DMS153 treated with DMSO at 0.1 percent for 48 hours (cell line): ENCODE data around the gene GRIK3.

ENCODE experiments used
- DNase-seq: peaks from one replicate; lab custom pipeline; 2025; ENCODE audit not compliant: unreplicated experiment; lab: John Stamatoyannopoulos, UW

The GRIK3 gene

DNA sequence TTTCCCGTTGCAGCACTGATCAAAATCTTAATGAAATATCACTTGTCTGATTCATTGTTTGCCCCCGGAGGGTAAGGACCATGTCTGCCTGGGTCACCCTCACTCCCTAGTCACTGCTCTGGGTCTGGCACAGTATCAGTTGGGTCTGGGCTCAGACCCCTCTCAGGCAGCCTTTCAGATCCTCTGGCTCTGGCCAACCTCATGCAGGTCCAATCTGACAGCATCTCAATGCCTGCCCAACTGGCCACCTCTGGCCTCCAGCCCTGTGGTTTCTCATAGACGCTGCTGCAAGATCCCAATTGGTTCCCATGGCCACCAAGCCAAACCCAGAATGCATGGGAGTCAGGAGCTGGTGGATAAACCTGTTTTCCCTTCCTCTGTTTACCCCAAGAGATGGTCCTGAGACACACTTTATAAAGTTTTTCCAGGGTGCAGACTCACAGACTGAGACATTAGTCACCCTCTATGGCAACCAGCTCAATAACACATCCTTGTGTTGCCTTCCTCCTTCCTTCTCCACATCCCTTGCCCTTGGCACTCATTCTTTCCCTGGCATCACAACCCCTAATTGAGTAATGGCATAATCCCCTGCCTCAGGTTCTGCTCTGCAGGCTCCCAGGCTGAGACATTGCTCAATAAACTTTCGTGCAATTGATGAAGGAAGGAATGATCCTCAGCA is 199.2 kb downstream of the GRIK3 start:
- no peak for DNase-seq

- DNase-seq: no peak
Observed at GRCh38 chr1:36834586-36834985, 199.7 kb downstream of the GRIK3 start.

DNA sequence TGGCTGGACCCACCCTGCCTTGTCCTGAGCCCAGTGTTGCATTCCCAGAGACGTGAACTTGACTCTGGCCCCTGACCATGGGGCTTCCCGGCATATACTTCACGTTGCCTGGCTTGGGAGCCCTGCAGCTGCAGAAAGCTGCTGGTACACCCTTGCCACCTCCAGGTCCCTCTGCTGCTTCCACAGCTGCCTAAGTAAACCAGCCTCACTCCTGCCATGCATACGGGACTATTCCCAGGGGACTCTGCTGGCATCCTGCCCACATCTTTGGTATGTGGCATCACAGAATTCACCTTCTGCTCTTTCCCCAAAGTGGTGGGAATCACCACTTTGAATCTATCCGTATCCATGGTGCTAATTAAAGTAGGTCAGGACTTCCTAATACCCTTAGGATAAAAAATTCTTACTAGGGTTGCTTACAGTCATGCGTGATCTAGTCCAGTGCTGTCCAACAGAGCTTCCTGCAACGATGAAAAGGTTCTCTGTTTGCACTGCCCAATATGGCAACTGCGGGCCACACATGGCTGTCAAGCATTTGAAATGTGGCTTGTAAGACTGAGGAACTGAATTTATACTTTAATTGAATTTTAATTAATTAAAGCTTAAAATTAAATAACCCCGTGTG is 203.0 kb downstream of the GRIK3 start:
- peak; percentile 78 for DNase-seq

DNA sequence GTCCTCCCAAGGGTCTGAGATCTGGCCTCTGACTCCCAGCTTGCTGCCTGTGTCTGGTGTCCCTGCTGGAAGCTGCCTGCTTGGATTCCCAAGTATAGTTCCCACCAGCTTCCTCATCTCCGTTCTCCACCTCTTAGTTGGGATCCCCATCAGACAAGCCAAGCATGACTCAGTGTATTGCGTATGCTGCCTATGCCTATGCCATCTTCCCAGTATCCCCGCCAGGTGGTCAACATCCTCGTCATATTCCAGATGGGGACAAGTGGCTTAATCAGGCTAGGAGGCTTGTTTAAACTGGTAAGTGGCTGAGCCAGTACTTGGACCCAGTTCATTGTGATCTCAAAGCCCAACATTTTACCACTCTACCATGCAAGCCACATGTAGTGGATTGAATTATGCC is 204.4 kb downstream of the GRIK3 start:
- DNase-seq: no peak

DNA sequence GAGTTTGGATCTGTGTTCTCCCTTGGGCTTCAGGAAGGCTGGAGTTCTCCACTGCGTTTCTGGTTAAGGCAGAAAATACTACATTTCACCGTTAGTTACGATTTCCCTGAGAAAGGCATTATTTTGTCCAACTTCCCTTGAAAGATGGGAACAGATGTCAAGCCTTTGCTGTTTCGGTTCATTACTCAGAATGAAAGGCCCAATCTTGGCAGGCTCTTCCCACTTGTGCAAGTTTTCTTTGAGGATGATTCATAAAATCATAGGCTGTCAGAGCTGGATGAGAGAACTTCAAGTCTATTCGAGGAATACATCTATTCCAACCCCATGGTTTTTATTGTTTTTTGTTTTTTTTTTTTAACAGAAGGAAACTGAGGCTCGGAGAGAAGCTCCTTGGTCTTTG is 205.2 kb downstream of the GRIK3 start:
- no peak for DNase-seq

DNA sequence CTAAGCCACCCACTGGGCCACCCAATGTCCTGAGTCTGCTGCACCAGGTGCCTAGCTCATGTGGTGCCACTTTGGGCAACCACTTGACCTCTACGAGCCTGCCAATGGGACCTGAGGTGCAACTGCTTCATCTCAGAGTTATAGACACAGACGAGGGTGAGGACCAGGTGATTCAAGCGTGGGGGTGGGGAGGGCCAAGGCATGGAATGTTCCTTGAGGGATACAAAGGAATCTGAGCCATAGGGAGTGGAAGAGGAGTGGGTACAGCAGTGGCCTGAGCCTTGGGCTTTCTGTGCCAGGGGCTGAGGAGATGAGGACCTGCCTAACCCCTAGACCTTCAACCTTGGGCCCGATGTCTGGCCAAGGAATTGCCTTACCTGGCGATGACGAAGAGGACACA is 209.1 kb downstream of the GRIK3 start:
- DNase-seq: no peak

GRCh38 chr1:36824390-36824861 is 209.9 kb downstream of the GRIK3 start:
- no peak for DNase-seq

DNA sequence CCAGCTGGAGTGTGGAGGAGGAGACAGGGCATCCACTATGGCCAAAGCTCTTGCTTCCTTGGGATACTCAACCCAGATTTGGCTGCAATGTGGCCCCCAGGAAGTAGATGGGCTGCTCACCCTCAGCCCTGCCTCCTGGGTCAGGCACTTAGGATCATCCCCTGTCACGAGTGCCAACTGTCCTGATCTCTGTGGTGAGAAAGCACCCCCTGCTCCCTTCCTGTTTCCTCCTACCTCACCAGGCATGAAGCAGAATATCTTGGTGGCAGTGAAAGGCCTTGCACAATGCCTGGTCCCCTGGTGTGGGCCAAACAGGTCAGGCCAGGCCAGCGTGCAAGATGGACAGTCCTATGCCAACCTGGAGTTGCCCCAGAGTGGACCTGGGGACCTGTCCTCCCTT is 211.7 kb downstream of the GRIK3 start:
- no peak for DNase-seq

DNA sequence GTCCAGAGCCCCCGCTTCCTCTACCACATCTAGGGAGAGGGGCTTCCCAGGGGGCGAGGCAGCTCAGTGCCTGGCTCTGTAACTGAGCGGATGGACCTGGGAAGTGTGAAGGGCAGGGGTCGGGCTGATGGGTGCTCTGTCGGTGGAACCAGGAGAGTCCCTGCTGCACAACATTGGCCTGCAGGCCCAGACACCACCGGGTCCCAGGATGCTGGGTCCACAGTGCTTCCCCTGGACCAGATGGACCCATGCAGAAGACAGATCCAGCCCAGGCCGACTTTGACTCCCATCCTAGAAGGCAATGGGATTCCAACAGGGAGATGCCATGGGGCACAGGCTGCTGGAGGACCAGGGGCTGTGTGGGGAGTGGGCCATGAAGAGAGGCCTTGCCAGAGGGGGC is 212.9 kb downstream of the GRIK3 start:
- DNase-seq: no peak

DNA sequence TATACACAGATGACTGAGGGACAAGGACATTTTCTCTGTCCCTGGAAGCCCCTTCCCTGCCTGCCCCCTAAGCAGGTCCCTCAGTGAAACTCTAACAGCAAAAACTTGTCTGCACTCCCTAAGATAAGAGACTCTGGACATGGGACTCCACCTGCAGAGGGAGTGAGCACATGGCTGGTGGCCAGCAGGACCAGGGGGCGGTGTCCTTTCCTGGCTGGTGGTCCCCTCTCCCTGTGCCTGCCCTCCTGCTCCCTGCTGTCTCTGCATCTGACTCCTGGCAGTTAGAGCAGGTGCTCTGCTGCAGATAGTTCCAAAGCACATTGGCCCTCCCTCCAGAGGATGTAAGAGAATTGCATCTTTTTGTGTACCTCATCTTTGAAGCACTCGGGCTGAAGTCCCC is 215.5 kb downstream of the GRIK3 start:
- no peak for DNase-seq

- DNase-seq: no peak
Observed at GRCh38 chr1:36816348-36816747, 218.0 kb downstream of the GRIK3 start.

GRCh38 chr1:36814774-36815173 is 219.5 kb downstream of the GRIK3 start:
- DNase-seq: no peak

DNA sequence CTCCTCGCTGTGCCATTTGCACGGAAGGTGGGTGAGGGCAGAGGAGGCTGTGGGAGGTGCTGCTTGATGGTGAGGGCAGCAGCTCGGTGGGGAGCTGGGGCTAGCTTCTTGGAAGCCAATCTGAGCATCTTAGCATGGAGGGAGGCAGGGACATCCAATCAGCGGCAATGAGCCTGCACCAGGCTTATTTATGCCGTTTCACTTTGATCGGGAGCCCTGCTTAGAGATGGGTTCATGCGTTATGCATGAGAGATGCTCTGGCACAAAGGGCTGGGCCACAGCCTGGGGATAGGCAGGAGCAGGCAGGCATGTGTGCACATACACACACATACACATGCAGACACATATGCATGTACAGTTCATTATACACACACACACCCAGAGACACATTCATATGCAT is 220.2 kb downstream of the GRIK3 start:
- DNase-seq: no peak

DNA sequence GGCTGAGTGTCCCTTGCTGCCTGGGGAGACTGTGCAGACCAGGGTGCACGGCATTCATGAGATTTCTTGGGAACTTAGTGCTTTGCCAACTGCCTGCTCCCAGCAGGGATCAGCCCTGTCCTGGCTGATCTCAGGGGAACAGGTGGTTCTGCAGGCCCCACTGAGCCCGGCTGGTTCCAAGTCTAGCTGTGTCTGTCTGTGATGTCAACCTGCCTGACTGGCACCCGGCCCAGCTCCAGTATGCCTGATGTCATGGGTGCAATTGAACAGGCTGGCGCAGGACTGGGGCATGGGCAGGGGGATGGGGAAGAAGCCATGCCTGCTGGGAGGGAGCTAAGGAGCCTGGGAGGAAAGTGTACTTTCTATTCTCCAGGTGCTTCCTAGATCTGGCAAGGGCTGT is 227.1 kb downstream of the GRIK3 start:
- no peak for DNase-seq

- no peak for DNase-seq
Observed at GRCh38 chr1:36805979-36806640, 228.2 kb downstream of the GRIK3 start.

DNA sequence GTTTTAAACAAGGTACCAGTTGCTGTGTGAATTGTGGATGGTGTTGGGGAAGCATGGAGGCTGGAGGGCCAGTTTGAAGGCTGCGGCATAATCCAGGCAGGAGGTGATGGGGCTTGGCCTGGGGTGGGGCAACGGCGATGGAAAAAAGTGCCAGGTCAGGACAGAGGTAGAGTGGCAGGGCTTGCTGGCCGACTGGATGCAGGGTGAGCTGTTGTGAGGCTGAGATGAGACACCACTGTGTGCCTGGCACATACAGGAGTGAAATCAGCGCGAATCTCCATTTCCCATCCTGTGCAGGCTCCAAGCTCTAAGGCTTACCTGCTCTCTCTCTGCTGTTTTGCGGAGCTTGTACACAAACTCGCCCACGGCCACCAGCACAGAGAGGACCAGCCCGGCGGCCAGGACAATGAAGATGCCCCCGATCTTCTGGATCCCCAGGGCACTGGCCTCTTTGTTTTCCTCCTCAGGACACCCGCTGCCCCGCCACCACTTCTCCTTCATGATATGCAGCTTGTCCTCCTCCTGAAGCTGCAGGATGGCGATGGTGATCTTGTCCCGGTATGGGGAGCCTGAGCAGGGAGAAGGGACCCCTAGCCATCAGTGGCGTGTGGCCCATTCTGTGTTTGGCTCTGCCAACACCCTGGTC is 229.5 kb downstream of the GRIK3 start:
- no peak for DNase-seq

DNA sequence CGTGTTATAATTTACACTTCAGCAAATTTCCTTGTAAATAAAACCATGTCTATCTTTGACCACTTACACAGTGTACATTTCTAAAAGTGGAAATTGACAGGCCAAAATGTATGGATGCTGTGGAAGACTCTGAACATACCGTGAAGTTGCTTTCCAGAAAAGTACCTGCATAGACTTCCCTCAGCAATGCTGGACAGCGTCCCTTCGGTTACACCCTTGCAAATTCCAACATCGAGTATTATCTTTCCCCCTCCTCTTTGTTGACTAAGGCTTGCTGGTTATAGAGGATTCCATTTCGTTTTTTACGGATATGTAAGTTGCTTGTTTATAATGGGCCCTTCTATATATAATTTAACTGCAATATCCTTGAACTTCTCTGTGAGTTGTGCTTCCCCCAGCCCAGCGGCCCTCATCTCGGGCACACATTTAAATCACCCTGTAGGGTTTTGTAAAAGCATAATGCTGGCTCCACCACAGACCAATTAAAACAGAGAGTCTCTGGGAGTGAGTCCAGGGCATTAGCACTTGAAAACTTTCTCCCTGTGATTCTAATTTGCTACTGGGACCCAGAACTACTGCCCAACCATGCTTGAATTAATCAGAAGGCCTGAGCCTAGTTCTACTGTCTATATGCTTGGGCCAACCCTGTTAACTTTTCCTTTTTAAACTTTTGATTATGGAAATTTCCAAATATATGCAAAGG is 230.3 kb downstream of the GRIK3 start:
- DNase-seq: no peak

DNA sequence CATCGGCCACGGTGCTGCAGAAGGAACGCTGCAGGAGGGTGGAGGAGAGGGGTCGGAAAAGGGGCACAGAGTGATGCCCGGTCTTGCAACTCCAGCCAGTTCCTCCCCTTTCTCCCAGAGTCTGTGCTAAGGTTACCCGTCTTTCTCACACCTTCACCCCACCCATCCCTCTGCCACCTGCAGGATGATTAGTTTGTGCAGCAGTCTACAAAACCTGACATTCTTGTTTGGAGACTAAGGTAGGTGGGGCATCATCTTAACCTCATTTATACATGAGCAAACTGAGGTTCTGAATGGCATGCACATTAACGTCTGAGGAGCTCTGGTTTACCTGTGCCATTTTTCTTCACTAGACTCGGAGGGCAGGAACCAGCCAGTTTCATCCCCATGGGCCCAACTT is 232.3 kb downstream of the GRIK3 start:
- no peak for DNase-seq

DNA sequence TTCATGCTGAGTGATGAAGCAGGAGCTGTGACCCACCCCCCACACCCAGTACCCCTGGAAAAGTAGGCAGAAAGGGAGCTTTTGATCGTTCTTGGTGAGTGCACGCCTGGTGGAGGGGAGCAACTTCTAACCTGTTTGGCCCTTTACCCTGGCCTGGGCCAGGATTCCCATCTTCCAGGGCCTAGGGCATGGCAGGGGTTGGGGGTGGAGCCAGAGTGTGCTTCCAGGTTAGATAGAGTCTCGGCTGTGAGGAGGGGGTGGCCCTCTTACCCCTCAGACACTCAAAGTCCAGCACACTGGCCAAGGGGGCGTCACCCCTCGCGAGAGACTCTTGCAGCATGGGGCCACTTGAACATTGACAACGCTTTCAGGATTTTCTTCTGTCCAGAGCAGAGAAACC is 236.6 kb downstream of the GRIK3 start:
- no peak for DNase-seq

DNA sequence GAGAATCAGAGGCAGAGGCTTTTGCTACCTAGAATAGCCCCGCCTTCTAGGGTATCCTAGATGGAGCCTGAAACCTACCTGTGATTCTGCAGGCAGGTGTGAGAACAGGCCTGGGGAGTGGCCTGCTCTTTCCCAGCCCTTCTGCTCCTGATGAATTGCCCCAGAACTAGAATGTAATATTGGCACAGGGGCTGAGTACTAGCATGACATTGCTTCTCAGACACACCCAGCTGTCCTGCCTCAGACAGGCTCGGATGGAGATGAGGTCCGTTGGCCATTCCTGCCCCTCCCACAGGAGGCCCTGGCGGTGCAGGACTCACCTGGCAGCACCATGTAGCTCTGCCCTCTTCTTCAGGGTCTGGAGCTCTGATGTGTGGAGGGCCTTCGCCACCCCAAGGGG is 237.6 kb downstream of the GRIK3 start:
- DNase-seq: no peak

GRCh38 chr1:36796106-36796590 is 238.2 kb downstream of the GRIK3 start:
- no peak for DNase-seq
